K562 (cell line): Measurements from ENCODE around the gene CMBL. TPM values are rescaled to one million over a fixed set of nuclear protein-coding genes. Genes with fewer than 3 reads are reported as not detected.

Experiments used
- ATAC-seq: fragments of 200-7000 bp; cut with Tn5 transposase; 3 replicates; pipeline ENCODE4 v1.9.1; 2020; ENCODE audit warnings: moderate library complexity
- BruUV-seq: library from RNA; stranded (reverse); fragments of 400-500 nt; replicated peaks from 2 replicates; lab custom pipeline; 2021; lab: Mats Ljungman, UMichigan
- CTCF ChIA-PET: fragments of 300-600 bp; formaldehyde crosslinking; extraction: SDS; loops from one replicate; lab custom pipeline; 2021; ENCODE audit warnings: low intra/inter-chr PET ratio; lab: Yijun Ruan, JAX
- POLR2A ChIA-PET: fragments of 300-600, 350-650 bp; sonication (Branson Sonifier 250); formaldehyde crosslinking; extraction: SDS; loops from one replicate; lab custom pipeline; 2021; ENCODE audit warnings: antibody characterized with exemption, inconsistent platforms; lab: Yijun Ruan, JAX
- DNase-seq, 4 experiments: peaks; one replicate each; pipeline versions ENCODE4 v3.0.0 to v3.0.0-alpha.2; 2011 to 2018; ENCODE audit warnings: low spot score in 3 of 4, mixed read lengths in 3 of 4; ENCODE audit errors: extremely low read depth in 1 of 4
- FAIRE-seq: peaks from 2 replicates; lab custom pipeline; 2011; peaks lifted over from hg19 to GRCh38; lab: Jason Lieb, UNC
- H2AFZ ChIP-seq: 2 replicates; pipeline ENCODE4 v1.6.0; 2011; ENCODE audit warnings: low read depth, low read length, control low read depth, inconsistent platforms
- H3K27ac ChIP-seq: fragments of 200-600 bp; 3 replicates; pipeline ENCODE4 v1.8.0; 2011; ENCODE audit warnings: low read depth, mild to moderate bottlenecking, control low read depth, inconsistent platforms, low read length, moderate library complexity, mixed read lengths; ENCODE audit errors: extremely low read depth
- H3K27me3 ChIP-seq, 2 experiments: fragments of 300-600 bp in 1 of 2; 2 replicates in 1 of 2; 3 replicates in 1 of 2; pipeline versions ENCODE4 v1.6.0 to v1.8.0; 2011; ENCODE audit warnings: inconsistent platforms in 2 of 2, low read length in 2 of 2, mild to moderate bottlenecking in 1 of 2, mixed read lengths in 1 of 2, moderate library complexity in 1 of 2; ENCODE audit not compliant: control insufficient read depth in 2 of 2, insufficient read depth in 2 of 2
- H3K36me3 ChIP-seq: fragments of 300-600 bp; 3 replicates; pipeline ENCODE4 v1.8.0; 2011; ENCODE audit warnings: mild to moderate bottlenecking, low read length, inconsistent platforms; ENCODE audit not compliant: control insufficient read depth, insufficient read depth
- H3K4me1 ChIP-seq, 2 experiments: fragments of 200-600 bp in 1 of 2; replicated peaks in 1 of 2; 2 replicates in 1 of 2; 3 replicates in 1 of 2; pipeline versions ENCODE4 v1.5.1 to v1.8.0; 2011; ENCODE audit warnings: inconsistent platforms in 2 of 2, low read length in 2 of 2, mild to moderate bottlenecking in 1 of 2, mixed read lengths in 1 of 2, moderate library complexity in 1 of 2; ENCODE audit not compliant: control insufficient read depth in 2 of 2, insufficient read depth in 2 of 2
- H3K4me2 ChIP-seq: 2 replicates; pipeline ENCODE4 v1.6.1; 2011; ENCODE audit warnings: low read length, control low read depth, inconsistent platforms, mixed read lengths; ENCODE audit not compliant: insufficient read depth
- H3K4me3 ChIP-seq: fragments of 200-600 bp; sonication (generic), shearing (Covaris generic); 2 replicates; pipeline ENCODE4 v1.5.1; 2016; ENCODE audit warnings: control low read depth, inconsistent platforms
- H3K79me2 ChIP-seq: fragments of 200-600 bp; 3 replicates; pipeline ENCODE4 v1.8.0; 2011; ENCODE audit warnings: low read length, inconsistent platforms; ENCODE audit not compliant: control insufficient read depth, insufficient read depth
- H3K9ac ChIP-seq, 2 experiments: 2 replicates each; pipeline versions ENCODE4 v1.6.0 to v1.6.1; 2011; ENCODE audit warnings: low read depth in 2 of 2, low read length in 2 of 2, control low read depth in 1 of 2, inconsistent platforms in 1 of 2, mild to moderate bottlenecking in 1 of 2, mixed read lengths in 1 of 2; ENCODE audit not compliant: insufficient read depth in 1 of 2
- H3K9me1 ChIP-seq: one replicate; pipeline ENCODE4 v1.6.0; 2011; ENCODE audit warnings: inconsistent platforms, mild to moderate bottlenecking, low read length, moderate library complexity; ENCODE audit not compliant: control insufficient read depth, insufficient read depth
- H3K9me3 ChIP-seq: replicated peaks from 2 replicates; pipeline ENCODE4 v1.5.1; 2011; ENCODE audit warnings: low read depth, low read length, inconsistent platforms; ENCODE audit not compliant: control insufficient read depth, insufficient read depth
- H4K20me1 ChIP-seq: replicated peaks from 2 replicates; pipeline ENCODE4 v1.6.1; 2011; ENCODE audit warnings: low read length, inconsistent platforms, mixed read lengths; ENCODE audit not compliant: control insufficient read depth, insufficient read depth
- ATF6 ChIP-seq: sonication (generic); formaldehyde crosslinking; IDR thresholded peaks from 2 replicates; pipeline ENCODE4 v1.4.0; 2020; ENCODE audit warnings: mild to moderate bottlenecking, missing genetic modification reagents
- HDAC6 ChIP-seq: IDR thresholded peaks from 2 replicates; pipeline ENCODE4 v1.6.1; 2012; ENCODE audit warnings: low read depth, mild to moderate bottlenecking, control low read depth, inconsistent platforms, low read length, moderate library complexity
- MEIS2 ChIP-seq: fragments of 450-650 bp; IDR thresholded peaks from 2 replicates; pipeline ENCODE4 v1.6.1; 2014; ENCODE audit warnings: mild to moderate bottlenecking; ENCODE audit not compliant: partially characterized antibody
- PBX2 ChIP-seq, 2 experiments: IDR thresholded peaks in 1 of 2; conservative IDR thresholded peaks in 1 of 2; 2 replicates each; pipeline ENCODE4 v1.6.1; 2016; ENCODE audit warnings: low read depth in 2 of 2, mild to moderate bottlenecking in 1 of 2, missing compliant biosample characterization in 1 of 2, missing genetic modification characterization in 1 of 2, moderate library complexity in 1 of 2
- PKNOX1 ChIP-seq: fragments of 450-650 bp; IDR thresholded peaks from 2 replicates; pipeline ENCODE4 v1.6.1; 2016
- ZNF134 ChIP-seq: fragments of 250-450 bp; sonication (Bioruptor Pico); conservative IDR thresholded peaks from 2 replicates; pipeline ENCODE4 v1.4.0; 2020
- WGBS: fragments of 100-300 bp; shearing (Covaris generic); methylation state at CpG from one replicate; pipeline ENCODE4 v1.1.6; 2016; ENCODE audit warnings: low coverage, mixed read lengths; ENCODE audit not compliant: insufficient coverage; ENCODE audit errors: missing lambda C conversion rate; 5-methylcytosine and 5-hydroxymethylcytosine counted together
- in situ Hi-C: fragments of 300-500 bp; cut with MboI; formaldehyde crosslinking; loops from 4 replicates; pipeline ENCODE4 v1.15.0; 2018; ENCODE audit warnings: inconsistent platforms, mixed read lengths
- intact Hi-C: fragments of 100-400 bp; cut with micrococcal nuclease; formaldehyde crosslinking; loops from 2 replicates; pipeline ENCODE4 v1.14.2; 2022
- polyA plus RNA-seq, 8 experiments: library from polyadenylated mRNA; depleted of rRNA in 4 of 8; stranded (reverse) in 5 of 8; unstranded in 3 of 8; fragments of >200 nt; fragmentation: Nextera tagmentation in 2 of 8; fragmentation: Illumina TruSeq in 1 of 8; extraction: Ambion mirVana in 2 of 8; extraction: Trizol in 1 of 8; gene quantifications; 2 replicates each; pipeline versions ENCODE4 v1.2.1 to v1.2.3, GENCODE V29; 2011 to 2014; ENCODE audit warnings: inconsistent platforms in 1 of 8, missing spikeins in 1 of 8
- total RNA-seq, 7 experiments: library from RNA; depleted of rRNA in 6 of 7; stranded (reverse); fragments of >200 nt in 6 of 7; fragmentation: Illumina TruSeq in 2 of 7; extraction: Trizol in 2 of 7; gene quantifications; 2 replicates each; pipeline versions ENCODE4 v1.2.1 to v1.2.3, GENCODE V29; 2011 to 2021; ENCODE audit warnings: low replicate concordance in 1 of 7

CMBL gene
- total and polyA plus RNA-seq, 9 of the 15 experiments (the other 6 are each of a cell fraction or from before 2014, with no cell fraction given) = 22.6 to 192 (median 71.1) TPM

GRCh38 chr5:10253390-10253789 is 54.3 kb downstream of the CMBL start:
- Histone ChIP-seq H4K20me1 (peaks cover 35% of the 10 kb centered on the region), H3K4me3 (no peak overlapping the region), H3K9me1 (peaks cover 3% of the 10 kb centered on the region), H3K36me3 (peaks cover 77% of the 10 kb centered on the region), H2AFZ (no peak overlapping the region), H3K27ac (no peak overlapping the region), H3K79me2 (peaks cover 97% of the 10 kb centered on the region), H3K9ac (no peak overlapping the region), H3K9me3 (no peaks in the 10 kb centered on the region), H3K4me2 (no peak overlapping the region), H3K27me3 (no peaks in the 10 kb centered on the region), H3K4me1 (peaks cover 12 to 14% of the 10 kb centered on the region in 2 experiments; a peak in 4 of 5 replicates)
- DNase-seq (no peak), ATAC-seq (no peak), FAIRE-seq (no peak)
- POLR2A ChIA-PET = interaction anchor here (1.0 to 2.0 kb wide), 3 partner anchors 9 to 15 kb away, joined by 3 to 6 read pairs (median 4); no protein-coding TSS in a partner anchor
- peak; percentile 52 for TF ChIP-seq PKNOX1
- TF ChIP-seq PBX2 (CRISPR knock-in tag; IDR thresholded peaks at IDR 0.05; ENCODE audit: low read depth) = no peak
- TF ChIP-seq PBX2 (tag; conservative IDR thresholded peaks at IDR 0.05; ENCODE audit: low read depth) = peak; percentile 40; the same call in 1 of the 2 replicates
- TF ChIP-seq ZNF134 (CRISPR knock-in tag) = no peak
- no peak for TF ChIP-seq ATF6 (CRISPR knock-in tag)
- peak; percentile 73 for TF ChIP-seq MEIS2
- no peak for TF ChIP-seq HDAC6
- CTCF ChIA-PET = no interaction called here
- no TSS peak for BruUV-seq
- in situ Hi-C loops (no loop called here), intact Hi-C loops (loop anchor here (5.0 kb wide), 2 partner anchors 54 to 99 kb away; partner anchors contain the start of genes CMBL and MARCHF6)
- 90% methylated on average over 3 of the region's 3 CpGs for WGBS
